ENCODE measurements around the gene PLIN5.

PLIN5 gene

GRCh38 chr19:4521170-4521887, 13.7 kb downstream of the PLIN5 start:
- no peak for DNase-seq

GRCh38 chr19:4519521-4520277, 15.3 kb downstream of the PLIN5 start:
- no peak for DNase-seq

- no peak for DNase-seq
Measured at GRCh38 chr19:4519172-4519496, 15.9 kb downstream of the PLIN5 start.

GRCh38 chr19:4518345-4519171, 16.5 kb downstream of the PLIN5 start, which contains the start of gene PLIN4:
Gene PLIN4, minus strand, starts transcription at chr19:4518486. Its CDS starts 214 bp downstream, at chr19:4518272.
- no peak for DNase-seq

GRCh38 chr19:4517451-4518057, 17.5 kb downstream of the PLIN5 start:
- DNase-seq = no peak

- no peak for DNase-seq
Measured at GRCh38 chr19:4516939-4517300, 18.1 kb downstream of the PLIN5 start.

- DNase-seq = no peak
Measured at GRCh38 chr19:4516199-4516938, 18.7 kb downstream of the PLIN5 start.

GRCh38 chr19:4515732-4516131, 19.3 kb downstream of the PLIN5 start:
- DNase-seq = no peak

GRCh38 chr19:4513248-4513647, 21.8 kb downstream of the PLIN5 start:
- DNase-seq = no peak

- DNase-seq = no peak
Measured at GRCh38 chr19:4512070-4512469, 23.0 kb downstream of the PLIN5 start.

- DNase-seq = no peak
Measured at GRCh38 chr19:4511300-4512054, 23.5 kb downstream of the PLIN5 start.

GRCh38 chr19:4510435-4511255, 24.4 kb downstream of the PLIN5 start:
- no peak for DNase-seq

- DNase-seq = no peak
Measured at GRCh38 chr19:4508698-4509097, 26.3 kb downstream of the PLIN5 start.

GRCh38 chr19:4507804-4508203, 27.2 kb downstream of the PLIN5 start:
- no peak for DNase-seq

GRCh38 chr19:4507150-4507452, 27.9 kb downstream of the PLIN5 start:
- DNase-seq = no peak

GRCh38 chr19:4506449-4507149, 28.4 kb downstream of the PLIN5 start:
- no peak for DNase-seq

GRCh38 chr19:4505570-4506448, 29.2 kb downstream of the PLIN5 start:
- no peak for DNase-seq

GRCh38 chr19:4504891-4505569, 30.0 kb downstream of the PLIN5 start:
- no peak for DNase-seq

GRCh38 chr19:4504297-4504701, 30.7 kb downstream of the PLIN5 start:
- no peak for DNase-seq

All from NCI-H1417 treated with DMSO at 0.1 percent for 48 hours (cell line).